ENCODE data around the gene ADGB.
"Not testable (repeated sequence)": the region's sequence is repeated elsewhere in the genome, so short reads cannot be mapped to it uniquely, and the experiment has no call there.

ADGB gene

GRCh38 chr6:146815511-146816462 is 217.0 kb downstream of the ADGB start:
- not testable (repeated sequence) for DNase-seq (ENCODE audit: low spot score)

- DNase-seq (ENCODE audit: low spot score), result no peak
Observed at GRCh38 chr6:146819596-146820320, 221.0 kb downstream of the ADGB start.

GRCh38 chr6:146827216-146827928 is 228.6 kb downstream of the ADGB start:
- DNase-seq (ENCODE audit: low spot score), result no peak

GRCh38 chr6:146829792-146830565 is 231.2 kb downstream of the ADGB start:
- no peak for DNase-seq (ENCODE audit: low spot score)

GRCh38 chr6:146833157-146833556 is 234.4 kb downstream of the ADGB start:
- DNase-seq (ENCODE audit: low spot score), result no peak

GRCh38 chr6:146840216-146840615 is 241.4 kb downstream of the ADGB start:
- DNase-seq (ENCODE audit: low spot score), result no peak

- no peak for DNase-seq (ENCODE audit: low spot score)
Observed at GRCh38 chr6:146840641-146841040, 241.9 kb downstream of the ADGB start.

- DNase-seq (ENCODE audit: low spot score), result no peak
Observed at GRCh38 chr6:146847426-146847825, 248.7 kb downstream of the ADGB start.

GRCh38 chr6:146850238-146850896 is 251.6 kb downstream of the ADGB start:
- DNase-seq (ENCODE audit: low spot score), result no peak

- DNase-seq (ENCODE audit: low spot score), result no peak
Observed at GRCh38 chr6:146850981-146851380, 252.2 kb downstream of the ADGB start.

- no peak for DNase-seq (ENCODE audit: low spot score)
Observed at GRCh38 chr6:146851837-146852236, 253.1 kb downstream of the ADGB start.

- DNase-seq (ENCODE audit: low spot score), result not testable (repeated sequence)
Observed at GRCh38 chr6:146854521-146855255, 255.9 kb downstream of the ADGB start.

GRCh38 chr6:146855889-146856288 is 257.1 kb downstream of the ADGB start:
- DNase-seq (ENCODE audit: low spot score), result no peak

- DNase-seq (ENCODE audit: low spot score), result no peak
Observed at GRCh38 chr6:146856296-146856695, 257.5 kb downstream of the ADGB start.

- DNase-seq (ENCODE audit: low spot score), result peak; percentile 87
Observed at GRCh38 chr6:146857180-146857979, 258.6 kb downstream of the ADGB start.

- peak; percentile 52 for DNase-seq (ENCODE audit: low spot score)
Observed at GRCh38 chr6:146857980-146858347, 259.2 kb downstream of the ADGB start.

GRCh38 chr6:146859206-146859605 is 260.4 kb downstream of the ADGB start:
- DNase-seq (ENCODE audit: low spot score), result no peak

GRCh38 chr6:146859795-146860495 is 261.2 kb downstream of the ADGB start:
- no peak for DNase-seq (ENCODE audit: low spot score)

GRCh38 chr6:146860583-146860982 is 261.8 kb downstream of the ADGB start:
- no peak for DNase-seq (ENCODE audit: low spot score)

All from ecto neural progenitor cell (in vitro differentiated cells).